Effector memory CD8-positive, alpha-beta T cell (primary cell): ENCODE data around the gene MLF2.

ENCODE experiments used
- ATAC-seq: fragments of 150-1000 bp; cut with Tn5 transposase; replicated peaks from 2 replicates; pipeline ENCODE4 v1.10.0; 2021; ENCODE audit warnings: mild to moderate bottlenecking, moderate library complexity
- DNase-seq, 3 experiments: peaks; one replicate each; pipeline ENCODE4 v3.0.0; 2021
- H3K27ac Mint-ChIP-seq, 2 donors: one replicate each; pipeline ENCODE4 v1.8.0; 2022; ENCODE audit warnings: mild to moderate bottlenecking in 2 of 2, mixed read lengths in 2 of 2, moderate library complexity in 2 of 2
- H3K27me3 Mint-ChIP-seq, 2 donors: one replicate each; pipeline ENCODE4 v1.8.0; 2022; ENCODE audit warnings: mixed read lengths in 2 of 2
- H3K36me3 Mint-ChIP-seq: one replicate; pipeline ENCODE4 v1.8.0; 2022; ENCODE audit warnings: mild to moderate bottlenecking, moderate library complexity, mixed read lengths; ENCODE audit not compliant: insufficient read depth
- H3K4me1 Mint-ChIP-seq, 2 donors: one replicate each; pipeline ENCODE4 v1.8.0; 2022; ENCODE audit warnings: low read depth in 2 of 2, mixed read lengths in 2 of 2
- H3K4me3 Mint-ChIP-seq, 2 donors: one replicate each; pipeline ENCODE4 v1.8.0; 2022; ENCODE audit warnings: mild to moderate bottlenecking in 2 of 2, mixed read lengths in 2 of 2, moderate library complexity in 2 of 2
- H3K9me3 Mint-ChIP-seq, 2 donors: one replicate each; pipeline ENCODE4 v1.8.0; 2022; ENCODE audit warnings: mixed read lengths in 2 of 2

Gene MLF2

DNA sequence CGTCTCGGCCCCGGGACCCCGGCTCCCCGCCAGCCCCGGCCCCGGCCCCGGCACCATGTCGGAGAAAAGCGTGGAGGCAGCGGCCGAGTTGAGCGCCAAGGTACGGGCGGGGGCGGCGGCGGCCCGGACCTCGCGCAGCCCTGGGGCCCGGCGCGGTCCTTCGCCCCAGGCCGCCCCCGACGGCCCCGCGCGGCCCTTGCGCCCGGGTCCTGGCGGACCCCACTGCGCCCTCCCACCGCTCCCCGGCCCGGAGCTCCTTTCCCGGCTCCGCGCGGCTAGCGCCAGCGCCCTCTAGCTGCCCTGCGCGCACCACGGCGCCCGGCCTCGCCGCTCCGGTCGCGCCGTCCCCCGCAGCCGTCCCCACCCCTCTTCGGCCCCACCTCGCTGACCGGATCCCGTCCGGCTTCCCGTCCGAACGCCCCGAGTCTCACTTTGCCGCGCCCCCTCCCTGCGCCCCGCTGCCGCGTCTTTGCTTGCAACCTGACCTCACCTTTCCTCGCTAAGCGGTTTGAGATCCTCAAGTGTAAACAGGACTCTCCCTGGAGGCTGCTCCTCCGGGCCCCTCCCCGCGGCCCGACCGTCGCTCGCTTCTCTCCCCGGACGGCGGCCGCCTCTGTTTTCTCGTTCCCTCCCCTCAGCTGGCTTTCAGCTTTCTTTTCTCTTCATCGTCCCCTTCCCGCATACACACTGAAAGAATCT, 13.9 kb upstream of the MLF2 start:
- Mint-ChIP-seq H3K27ac (peak overlapping the region; percentile 50 to 74), H3K27me3 (peaks cover 17 to 37% of the 10 kb centered on the region in 2 donors), H3K4me3 (peak overlapping the region; percentile 88 to 91), H3K36me3 (peaks cover 14% of the 10 kb centered on the region), H3K4me1 (peaks cover 40 to 42% of the 10 kb centered on the region in 2 donors), H3K9me3 (no peaks in the 10 kb centered on the region)
- DNase-seq (peak; percentile 34 to 44 (median 37)), ATAC-seq (peak; percentile 69)

DNA sequence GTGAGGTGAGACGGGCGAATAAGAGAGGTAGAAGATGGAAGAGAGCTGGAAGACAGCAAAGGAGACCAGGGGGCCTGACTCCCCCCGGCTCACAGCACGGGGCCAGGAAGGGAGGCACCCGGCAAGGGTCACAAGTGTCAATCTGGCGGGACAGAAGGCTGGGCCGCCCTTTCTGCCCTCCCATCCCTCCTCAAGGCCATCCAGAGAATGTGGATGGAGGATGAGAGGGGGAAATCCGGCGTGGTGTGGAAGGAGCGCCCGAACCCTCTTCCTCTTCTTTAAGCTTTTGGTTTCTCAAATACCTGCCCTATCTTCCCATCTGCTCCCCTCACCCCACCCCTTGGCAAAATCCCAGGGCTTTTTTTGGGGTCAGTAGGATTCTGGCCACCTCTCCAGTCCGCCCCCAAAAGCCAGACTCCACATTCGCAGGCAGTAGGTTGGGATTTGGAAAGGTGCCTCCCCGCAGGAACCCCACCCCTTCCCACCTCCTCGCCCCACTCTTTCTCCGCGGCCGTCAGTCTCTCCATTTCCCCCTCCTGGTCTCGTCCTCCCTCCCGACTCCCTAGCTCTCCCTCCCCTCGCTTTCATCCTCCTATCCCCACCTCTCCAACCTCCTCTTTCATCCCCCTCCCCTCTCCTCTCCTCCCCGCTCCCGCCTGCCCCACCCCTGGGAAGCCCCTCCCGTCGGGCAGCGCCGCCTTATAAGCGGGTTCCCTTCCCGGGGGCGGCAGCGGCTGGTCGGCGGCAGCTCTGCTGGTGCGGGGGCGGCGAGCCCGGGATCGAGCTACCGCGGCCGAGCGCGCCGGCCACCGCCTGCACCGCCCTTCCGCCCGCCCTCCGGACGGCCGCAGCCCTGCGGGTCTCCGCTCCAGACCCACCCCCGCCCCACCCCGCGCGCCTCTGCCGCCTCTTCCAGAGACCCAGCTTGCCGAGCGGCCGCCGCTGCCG, 13.0 kb upstream of the MLF2 start, which contains the start of gene PTMS:
PTMS (plus strand) TSS at position 730 of the 948 bp plus-strand sequence. CDS start 343 bp downstream, outside the sequence.
- H3K36me3 Mint-ChIP-seq, result peaks cover 11% of the 10 kb centered on the region
- no peaks in the 10 kb centered on the region for H3K9me3 Mint-ChIP-seq
- H3K4me3 Mint-ChIP-seq, result peak within 1 kb of the TSS; percentile 88 to 91
- DNase-seq, result no peak
- H3K4me1 Mint-ChIP-seq, result peaks cover 34 to 38% of the 10 kb centered on the region in 2 donors
- H3K27ac Mint-ChIP-seq, result peak within 1 kb of the TSS; percentile 50 to 74
- ATAC-seq, result no peak
- peaks cover 17 to 37% of the 10 kb centered on the region in 2 donors for H3K27me3 Mint-ChIP-seq

GRCh38 chr12:6765048-6765633, 12.2 kb upstream of the MLF2 start:
- Mint-ChIP-seq H3K4me3 (peak overlapping the region; percentile 44 to 75), H3K27me3 (peaks cover 17 to 37% of the 10 kb centered on the region in 2 donors), H3K4me1 (peaks cover 34 to 36% of the 10 kb centered on the region in 2 donors), H3K36me3 (peaks cover 11% of the 10 kb centered on the region), H3K9me3 (no peaks in the 10 kb centered on the region), H3K27ac (peak overlapping the region in 1 of 2 donors; percentile 46)
- DNase-seq (no peak), ATAC-seq (no peak)

- DNase-seq, result peak; percentile 48 to 57 (median 49)
- ATAC-seq, result peak; percentile 80
- Mint-ChIP-seq H3K9me3 (no peaks in the 10 kb centered on the region), H3K4me3 (peak overlapping the region; percentile 66 to 75), H3K4me1 (peaks cover 32 to 34% of the 10 kb centered on the region in 2 donors), H3K36me3 (peaks cover 7% of the 10 kb centered on the region), H3K27me3 (peaks cover 17 to 37% of the 10 kb centered on the region in 2 donors), H3K27ac (peak overlapping the region; percentile 34 to 80)
Measured at GRCh38 chr12:6764011-6764828, 11.3 kb upstream of the MLF2 start.

- no peak overlapping the region for H3K27ac Mint-ChIP-seq
- no peak for ATAC-seq
- H3K9me3 Mint-ChIP-seq, result no peaks in the 10 kb centered on the region
- peaks cover 30 to 31% of the 10 kb centered on the region in 2 donors for H3K4me1 Mint-ChIP-seq
- no peak overlapping the region for H3K4me3 Mint-ChIP-seq
- peaks cover 7% of the 10 kb centered on the region for H3K36me3 Mint-ChIP-seq
- H3K27me3 Mint-ChIP-seq, result peaks cover 17 to 33% of the 10 kb centered on the region in 2 donors
- DNase-seq, result no peak
Measured at GRCh38 chr12:6763380-6763779, 10.4 kb upstream of the MLF2 start.

DNA sequence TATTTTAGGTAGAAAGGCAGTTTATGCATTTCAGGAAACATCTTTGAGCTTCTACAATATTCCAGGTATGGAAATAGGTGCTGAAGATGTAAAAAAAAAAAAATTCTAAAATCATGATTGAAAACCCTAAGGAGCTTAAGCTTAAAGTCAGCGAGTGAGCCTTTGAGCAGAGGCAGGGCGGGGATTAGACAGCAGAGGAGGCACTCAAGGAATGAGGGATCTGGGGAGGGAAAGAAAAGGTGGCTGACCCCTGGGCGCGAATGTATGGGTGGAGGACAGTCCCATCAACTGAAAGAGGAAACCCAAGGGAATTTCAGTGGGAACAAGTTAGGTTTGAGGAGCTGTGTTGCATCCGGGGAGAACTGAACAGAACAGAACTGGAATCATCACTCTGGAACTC, 6.8 kb upstream of the MLF2 start:
- Mint-ChIP-seq H3K9me3 (no peaks in the 10 kb centered on the region), H3K4me1 (peaks cover 11 to 13% of the 10 kb centered on the region in 2 donors), H3K4me3 (no peak overlapping the region), H3K36me3 (no peaks in the 10 kb centered on the region), H3K27ac (no peak overlapping the region), H3K27me3 (peaks cover 8 to 10% of the 10 kb centered on the region in 2 donors)
- DNase-seq (no peak), ATAC-seq (no peak)

GRCh38 chr12:6758506-6759095, 5.7 kb upstream of the MLF2 start:
- Mint-ChIP-seq H3K4me1 (peaks cover 7 to 8% of the 10 kb centered on the region in 2 donors), H3K36me3 (peaks cover 4% of the 10 kb centered on the region), H3K4me3 (no peak overlapping the region), H3K9me3 (no peaks in the 10 kb centered on the region), H3K27ac (no peak overlapping the region), H3K27me3 (no peaks in the 10 kb centered on the region)
- ATAC-seq, result no peak
- no peak for DNase-seq

GRCh38 chr12:6757028-6757690, 4.2 kb upstream of the MLF2 start:
- Mint-ChIP-seq H3K4me3 (no peak overlapping the region), H3K27me3 (no peaks in the 10 kb centered on the region), H3K36me3 (peaks cover 12% of the 10 kb centered on the region), H3K27ac (peak overlapping the region in 1 of 2 donors; percentile 72), H3K4me1 (peaks cover 9 to 15% of the 10 kb centered on the region in 2 donors), H3K9me3 (no peaks in the 10 kb centered on the region)
- no peak for DNase-seq
- ATAC-seq, result no peak

DNA sequence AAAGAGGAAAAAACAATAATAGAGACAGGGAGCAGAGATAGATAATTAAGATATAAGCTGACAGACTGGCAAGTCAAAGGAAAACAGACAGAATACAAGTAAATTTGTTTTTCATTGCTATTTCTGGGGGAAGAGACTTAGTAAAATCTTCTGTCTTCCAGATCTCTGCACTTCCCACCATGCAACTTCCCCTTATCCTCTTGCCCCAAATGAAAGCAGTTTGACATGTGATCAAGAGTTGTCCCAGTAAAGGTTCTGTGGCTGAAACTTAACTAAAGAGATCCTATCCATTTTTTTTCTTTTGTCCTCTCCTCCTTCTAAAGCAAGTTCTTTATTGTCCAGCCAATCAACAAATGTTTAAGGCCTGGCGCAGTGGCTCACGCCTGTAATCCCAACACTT, 1.5 kb upstream of the MLF2 start:
- Mint-ChIP-seq H3K27ac (peak overlapping the region; percentile 98), H3K4me3 (peak overlapping the region in 1 of 2 donors; percentile 19)
- no peak for ATAC-seq

GRCh38 chr12:6753772-6754356, 923 bp upstream of the MLF2 start:
- Mint-ChIP-seq H3K9me3 (no peaks in the 10 kb centered on the region), H3K4me1 (peaks cover 13 to 21% of the 10 kb centered on the region in 2 donors), H3K27ac (peak overlapping the region; percentile 98), H3K4me3 (peak overlapping the region; percentile 94 to 96), H3K36me3 (peaks cover 32% of the 10 kb centered on the region), H3K27me3 (no peaks in the 10 kb centered on the region)
- DNase-seq (no peak), ATAC-seq (no peak)

More for the DNA sequence above, 1.5 kb upstream of the MLF2 start:
- no peaks in the 10 kb centered on the region for H3K9me3 Mint-ChIP-seq
- H3K4me1 Mint-ChIP-seq, result peaks cover 13 to 21% of the 10 kb centered on the region in 2 donors
- peaks cover 28% of the 10 kb centered on the region for H3K36me3 Mint-ChIP-seq
- no peaks in the 10 kb centered on the region for H3K27me3 Mint-ChIP-seq
- DNase-seq, result no peak

DNA sequence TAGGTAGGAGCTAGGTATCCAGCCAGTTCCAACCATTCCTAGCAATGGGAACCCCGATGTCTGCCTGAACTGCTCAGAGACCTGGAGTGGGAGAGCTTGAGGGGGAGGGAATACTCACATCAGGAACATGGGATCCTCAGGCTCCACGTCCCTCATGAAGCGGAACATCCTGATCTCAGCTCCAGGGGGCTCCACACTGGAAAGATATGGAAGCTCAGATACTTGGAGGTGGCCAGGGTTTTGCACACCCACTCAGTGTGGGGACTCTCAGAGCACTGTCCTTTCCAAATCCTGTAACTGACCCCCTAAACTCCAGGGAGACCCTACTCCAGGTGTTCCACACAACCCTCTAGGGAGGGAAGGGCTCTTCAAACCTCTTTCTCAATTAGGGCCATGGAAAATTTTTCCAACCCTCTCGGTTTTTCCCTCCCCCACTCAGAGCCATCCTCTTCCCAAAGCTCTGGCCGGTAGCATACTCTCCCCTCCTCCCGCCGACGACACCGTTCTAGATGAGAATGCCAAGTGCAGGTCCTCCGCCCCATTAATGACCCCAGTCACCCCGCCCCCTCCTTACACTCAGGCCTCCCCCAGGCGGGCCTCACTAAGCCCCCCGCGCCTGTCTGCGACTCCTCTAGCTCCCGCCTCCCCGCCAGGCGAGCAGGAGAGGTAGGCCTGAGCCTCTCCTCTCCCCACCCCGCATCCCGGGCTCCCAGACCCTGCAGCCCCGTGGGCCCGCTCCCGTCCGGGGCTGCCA, 597 bp downstream of the MLF2 start:
- Mint-ChIP-seq H3K36me3 (peaks cover 43% of the 10 kb centered on the region), H3K4me3 (peak overlapping the region; percentile 94 to 96), H3K27ac (peak overlapping the region; percentile 98), H3K9me3 (no peaks in the 10 kb centered on the region), H3K27me3 (no peaks in the 10 kb centered on the region), H3K4me1 (peaks cover 14 to 17% of the 10 kb centered on the region in 2 donors)
- DNase-seq, result no peak
- peak; percentile 0 for ATAC-seq
